ENCODE data around the gene C19orf85.

C19orf85 gene

GRCh38 chr19:55473225-55474012, 8.9 kb upstream of the C19orf85 start:
- Histone ChIP-seq H3K27ac (ENCODE audit: low read depth, low read length) (peak overlapping the region; percentile 52; the same call in 1 of the 2 replicates), H3K4me1 (ENCODE audit: insufficient read depth, low read length) (peaks cover 11% of the 10 kb centered on the region), H3K9me3 (ENCODE audit: insufficient read depth, low read depth, low read length) (no peaks in the 10 kb centered on the region), H3K4me3 (ENCODE audit: low read length) (no peak overlapping the region), H3K36me3 (ENCODE audit: insufficient read depth, low read length) (no peaks in the 10 kb centered on the region), H3K9ac (ENCODE audit: low read depth, low read length) (peak overlapping the region; percentile 48; the same call in 1 of the 2 replicates), H3K27me3 (ENCODE audit: insufficient read depth, low read length) (no peaks in the 10 kb centered on the region)
- WGBS: 40% methylated on average over 16 of the region's 16 CpGs

- Histone ChIP-seq H3K9me3 (ENCODE audit: insufficient read depth, low read depth, low read length) (no peaks in the 10 kb centered on the region), H3K9ac (ENCODE audit: low read depth, low read length) (no peak overlapping the region), H3K27ac (ENCODE audit: low read depth, low read length) (no peak overlapping the region), H3K4me3 (ENCODE audit: low read length) (no peak overlapping the region), H3K36me3 (ENCODE audit: insufficient read depth, low read length) (no peaks in the 10 kb centered on the region), H3K4me1 (ENCODE audit: insufficient read depth, low read length) (peaks cover 11% of the 10 kb centered on the region), H3K27me3 (ENCODE audit: insufficient read depth, low read length) (no peaks in the 10 kb centered on the region)
- WGBS: 91% methylated on average over 8 of the region's 8 CpGs
These were observed 7.9 kb upstream of the C19orf85 start for GRCh38 chr19:55472463-55472862.

GRCh38 chr19:55471266-55471665, 6.7 kb upstream of the C19orf85 start:
- Histone ChIP-seq H3K4me1 (ENCODE audit: insufficient read depth, low read length) (peaks cover 11% of the 10 kb centered on the region), H3K36me3 (ENCODE audit: insufficient read depth, low read length) (no peaks in the 10 kb centered on the region), H3K9ac (ENCODE audit: low read depth, low read length) (no peak overlapping the region), H3K27me3 (ENCODE audit: insufficient read depth, low read length) (peaks cover 3% of the 10 kb centered on the region; the same call in 1 of the 2 replicates), H3K27ac (ENCODE audit: low read depth, low read length) (no peak overlapping the region), H3K9me3 (ENCODE audit: insufficient read depth, low read depth, low read length) (no peaks in the 10 kb centered on the region), H3K4me3 (ENCODE audit: low read length) (no peak overlapping the region)
- WGBS: 93% methylated on average over 13 of the region's 13 CpGs

GRCh38 chr19:55468054-55468393, 3.5 kb upstream of the C19orf85 start:
- H3K9me3 ChIP-seq (ENCODE audit: insufficient read depth, low read depth, low read length): no peaks in the 10 kb centered on the region
- H3K27me3 ChIP-seq (ENCODE audit: insufficient read depth, low read length): peaks cover 19% of the 10 kb centered on the region
- H3K27ac ChIP-seq (ENCODE audit: low read depth, low read length): no peak overlapping the region
- no peak overlapping the region for H3K4me3 ChIP-seq (ENCODE audit: low read length)
- peaks cover 6% of the 10 kb centered on the region for H3K4me1 ChIP-seq (ENCODE audit: insufficient read depth, low read length)
- H3K36me3 ChIP-seq (ENCODE audit: insufficient read depth, low read length): no peaks in the 10 kb centered on the region
- WGBS: 16% methylated on average over 4 of the region's 4 CpGs
- no peak overlapping the region for H3K9ac ChIP-seq (ENCODE audit: low read depth, low read length)

GRCh38 chr19:55467236-55468053, 2.9 kb upstream of the C19orf85 start:
- H3K4me1 ChIP-seq (ENCODE audit: insufficient read depth, low read length): peaks cover 5% of the 10 kb centered on the region; the same call in 1 of the 2 replicates
- no peaks in the 10 kb centered on the region for H3K9me3 ChIP-seq (ENCODE audit: insufficient read depth, low read depth, low read length)
- no peak overlapping the region for H3K27ac ChIP-seq (ENCODE audit: low read depth, low read length)
- no peak overlapping the region for H3K9ac ChIP-seq (ENCODE audit: low read depth, low read length)
- no peak overlapping the region for H3K4me3 ChIP-seq (ENCODE audit: low read length)
- WGBS: 43% methylated on average over 29 of the region's 29 CpGs
- H3K36me3 ChIP-seq (ENCODE audit: insufficient read depth, low read length): no peaks in the 10 kb centered on the region
- H3K27me3 ChIP-seq (ENCODE audit: insufficient read depth, low read length): peaks cover 19% of the 10 kb centered on the region

GRCh38 chr19:55466241-55466614, 1.7 kb upstream of the C19orf85 start:
- Histone ChIP-seq H3K36me3 (ENCODE audit: insufficient read depth, low read length) (no peaks in the 10 kb centered on the region), H3K9ac (ENCODE audit: low read depth, low read length) (no peak overlapping the region), H3K27me3 (ENCODE audit: insufficient read depth, low read length) (peaks cover 19% of the 10 kb centered on the region), H3K4me1 (ENCODE audit: insufficient read depth, low read length) (peaks cover 5% of the 10 kb centered on the region; the same call in 1 of the 2 replicates), H3K27ac (ENCODE audit: low read depth, low read length) (no peak overlapping the region), H3K4me3 (ENCODE audit: low read length) (no peak overlapping the region), H3K9me3 (ENCODE audit: insufficient read depth, low read depth, low read length) (no peaks in the 10 kb centered on the region)
- 80% methylated on average over 4 of the region's 4 CpGs for WGBS

- H3K9me3 ChIP-seq (ENCODE audit: insufficient read depth, low read depth, low read length): no peaks in the 10 kb centered on the region
- H3K4me1 ChIP-seq (ENCODE audit: insufficient read depth, low read length): peaks cover 5% of the 10 kb centered on the region; the same call in 1 of the 2 replicates
- H3K27ac ChIP-seq (ENCODE audit: low read depth, low read length): no peak overlapping the region
- WGBS: 77% methylated on average over 11 of the region's 11 CpGs
- H3K36me3 ChIP-seq (ENCODE audit: insufficient read depth, low read length): no peaks in the 10 kb centered on the region
- no peak overlapping the region for H3K4me3 ChIP-seq (ENCODE audit: low read length)
- no peak overlapping the region for H3K9ac ChIP-seq (ENCODE audit: low read depth, low read length)
- H3K27me3 ChIP-seq (ENCODE audit: insufficient read depth, low read length): peaks cover 19% of the 10 kb centered on the region
These were observed 1.1 kb upstream of the C19orf85 start for GRCh38 chr19:55465460-55466240.

GRCh38 chr19:55464039-55464661, 401 bp downstream of the C19orf85 start:
- Histone ChIP-seq H3K4me3 (ENCODE audit: low read length) (peak overlapping the region; percentile 23; the same call in 1 of the 2 replicates), H3K27ac (ENCODE audit: low read depth, low read length) (peak overlapping the region; percentile 33; the same call in 1 of the 2 replicates), H3K27me3 (ENCODE audit: insufficient read depth, low read length) (peaks cover 19% of the 10 kb centered on the region), H3K4me1 (ENCODE audit: insufficient read depth, low read length) (peaks cover 16% of the 10 kb centered on the region), H3K9me3 (ENCODE audit: insufficient read depth, low read depth, low read length) (no peaks in the 10 kb centered on the region), H3K36me3 (ENCODE audit: insufficient read depth, low read length) (no peaks in the 10 kb centered on the region), H3K9ac (ENCODE audit: low read depth, low read length) (peak overlapping the region; percentile 33; the same call in 1 of the 2 replicates)
- 30% methylated on average over 21 of the region's 23 CpGs for WGBS

- no peaks in the 10 kb centered on the region for H3K36me3 ChIP-seq (ENCODE audit: insufficient read depth, low read length)
- WGBS: 43% methylated on average over 15 of the region's 15 CpGs
- H3K4me1 ChIP-seq (ENCODE audit: insufficient read depth, low read length): peaks cover 16% of the 10 kb centered on the region
- no peak overlapping the region for H3K27ac ChIP-seq (ENCODE audit: low read depth, low read length)
- no peaks in the 10 kb centered on the region for H3K9me3 ChIP-seq (ENCODE audit: insufficient read depth, low read depth, low read length)
- H3K27me3 ChIP-seq (ENCODE audit: insufficient read depth, low read length): peaks cover 19% of the 10 kb centered on the region
- peak overlapping the region; percentile 23; the same call in 1 of the 2 replicates for H3K4me3 ChIP-seq (ENCODE audit: low read length)
- H3K9ac ChIP-seq (ENCODE audit: low read depth, low read length): no peak overlapping the region
These were observed 944 bp downstream of the C19orf85 start for GRCh38 chr19:55463583-55464031.

- no peak overlapping the region for H3K27ac ChIP-seq (ENCODE audit: low read depth, low read length)
- H3K36me3 ChIP-seq (ENCODE audit: insufficient read depth, low read length): no peaks in the 10 kb centered on the region
- no peak overlapping the region for H3K4me3 ChIP-seq (ENCODE audit: low read length)
- H3K27me3 ChIP-seq (ENCODE audit: insufficient read depth, low read length): peaks cover 19% of the 10 kb centered on the region
- H3K4me1 ChIP-seq (ENCODE audit: insufficient read depth, low read length): peaks cover 16% of the 10 kb centered on the region
- WGBS: 76% methylated on average over 11 of the region's 11 CpGs
- H3K9me3 ChIP-seq (ENCODE audit: insufficient read depth, low read depth, low read length): no peaks in the 10 kb centered on the region
- no peak overlapping the region for H3K9ac ChIP-seq (ENCODE audit: low read depth, low read length)
These were observed 1.8 kb downstream of the C19orf85 start for GRCh38 chr19:55462722-55463121.

Data from HUES64 (cell line).